Brain microvascular endothelial cell (primary cell): ENCODE data around the gene PTPRA.

ENCODE experiments used
- DNase-seq: peaks from one replicate; pipeline ENCODE4 v3.0.0-alpha.2; 2020
- H3K27ac ChIP-seq: fragments of 250-450 bp; sonication (Bioruptor Pico); 2 replicates; pipeline ENCODE4 v1.5.1; 2020; ENCODE audit warnings: mild to moderate bottlenecking, moderate library complexity
- H3K27me3 ChIP-seq: fragments of 250-450 bp; sonication (Bioruptor Pico); replicated peaks from 2 replicates; pipeline ENCODE4 v1.5.1; 2020; ENCODE audit warnings: mild to moderate bottlenecking
- H3K36me3 ChIP-seq: fragments of 250-450 bp; sonication (Bioruptor Pico); replicated peaks from 2 replicates; pipeline ENCODE4 v1.5.1; 2020; ENCODE audit warnings: mild to moderate bottlenecking
- H3K4me3 ChIP-seq: 2 replicates; pipeline ENCODE4 v1.5.1; 2011; ENCODE audit warnings: low read depth, mild to moderate bottlenecking, control low read depth, low read length, moderate library complexity
- CTCF ChIP-seq: IDR thresholded peaks from 2 replicates; pipeline ENCODE4 v1.5.1; 2011; ENCODE audit warnings: low read depth, mild to moderate bottlenecking, moderate library complexity, low read length, control low read depth, inconsistent platforms; ENCODE audit errors: missing control alignments
- in situ Hi-C: cut with HindIII; loops from 2 replicates; pipeline ENCODE4 v1.10.0; 2017; ENCODE audit warnings: low sequenced_read_pairs, low pct_ligation_motif_present

The PTPRA gene

GRCh38 chr20:2922957-2923356 is 49.7 kb downstream of the PTPRA start:
- no peak overlapping the region for H3K27ac ChIP-seq
- H3K36me3 ChIP-seq: peaks cover 6% of the 10 kb centered on the region
- no peaks in the 10 kb centered on the region for H3K27me3 ChIP-seq
- no peak for TF ChIP-seq CTCF
- DNase-seq: no peak
- no peak overlapping the region for H3K4me3 ChIP-seq
- in situ Hi-C loops: no loop called here

GRCh38 chr20:2930538-2930937 is 57.3 kb downstream of the PTPRA start:
- TF ChIP-seq CTCF: no peak
- no peak overlapping the region for H3K4me3 ChIP-seq
- no peak overlapping the region for H3K27ac ChIP-seq
- no peak for DNase-seq
- H3K27me3 ChIP-seq: no peaks in the 10 kb centered on the region
- in situ Hi-C loops: no loop called here
- H3K36me3 ChIP-seq: no peaks in the 10 kb centered on the region

GRCh38 chr20:2932498-2932897 is 59.2 kb downstream of the PTPRA start:
- in situ Hi-C loops: no loop called here
- DNase-seq: no peak
- H3K36me3 ChIP-seq: no peaks in the 10 kb centered on the region
- H3K27ac ChIP-seq: no peak overlapping the region
- no peaks in the 10 kb centered on the region for H3K27me3 ChIP-seq
- no peak overlapping the region for H3K4me3 ChIP-seq
- no peak for TF ChIP-seq CTCF

- Histone ChIP-seq H3K36me3 (no peaks in the 10 kb centered on the region), H3K27me3 (no peaks in the 10 kb centered on the region), H3K27ac (no peak overlapping the region), H3K4me3 (no peak overlapping the region)
- in situ Hi-C loops: no loop called here
- no peak for DNase-seq
- no peak for TF ChIP-seq CTCF
These were observed 64.6 kb downstream of the PTPRA start for GRCh38 chr20:2937902-2938301.

GRCh38 chr20:2942439-2942838 is 69.2 kb downstream of the PTPRA start:
- in situ Hi-C loops: no loop called here
- H3K4me3 ChIP-seq: no peak overlapping the region
- no peaks in the 10 kb centered on the region for H3K36me3 ChIP-seq
- peak; percentile 41 for DNase-seq
- no peaks in the 10 kb centered on the region for H3K27me3 ChIP-seq
- TF ChIP-seq CTCF: no peak
- no peak overlapping the region for H3K27ac ChIP-seq
